OCI-LY7 (cell line): Measurements from ENCODE around the gene ANKS6. TPM values are rescaled to one million over a fixed set of nuclear protein-coding genes. Genes with fewer than 3 reads are reported as not detected.

Source experiments
- BruUV-seq: library from RNA; stranded (reverse); fragments of 400-500 nt; replicated peaks from 2 replicates; lab custom pipeline; 2021; lab: Mats Ljungman, UMichigan
- CTCF ChIA-PET: fragments of 300-600 bp; sonication (Branson Sonifier 250); formaldehyde crosslinking; loops from one replicate; lab custom pipeline; 2022; ENCODE audit warnings: antibody characterized with exemption; ENCODE audit not compliant: unreplicated experiment; lab: Charles Lee
- POLR2A ChIA-PET: fragments of 300-600 bp; sonication (Branson Sonifier 250); formaldehyde crosslinking; loops from one replicate; lab custom pipeline; 2022; ENCODE audit warnings: antibody characterized with exemption; lab: Charles Lee
- DNase-seq: peaks from one replicate; pipeline ENCODE4 v3.0.0-alpha.2; 2015; ENCODE audit warnings: low spot score
- H2AFZ ChIP-seq: fragments of 200-600 bp; sonication (generic), shearing (Covaris generic); 2 replicates; pipeline ENCODE4 v1.6.1; 2014; ENCODE audit warnings: mild to moderate bottlenecking, antibody characterized with exemption, low read length, moderate library complexity
- H3K27ac ChIP-seq: fragments of 200-600 bp; sonication (generic); 2 replicates; pipeline ENCODE4 v1.5.1; 2014; ENCODE audit warnings: mixed run types, low read depth, mild to moderate bottlenecking, moderate library complexity, low read length, inconsistent platforms; ENCODE audit not compliant: poor library complexity, severe bottlenecking
- H3K36me3 ChIP-seq: fragments of 200-600 bp; sonication (generic); 2 replicates; pipeline ENCODE4 v1.6.1; 2014; ENCODE audit warnings: mild to moderate bottlenecking, antibody characterized with exemption, low read length, moderate library complexity, mixed read lengths; ENCODE audit not compliant: insufficient read depth
- H3K4me1 ChIP-seq: fragments of 200-600 bp; sonication (generic); 2 replicates; pipeline ENCODE4 v1.5.1; 2014; ENCODE audit warnings: mild to moderate bottlenecking, low read length; ENCODE audit not compliant: insufficient read depth, poor library complexity, severe bottlenecking
- H3K4me2 ChIP-seq: fragments of 200-600 bp; sonication (generic); 2 replicates; pipeline ENCODE4 v1.6.1; 2014; ENCODE audit warnings: mild to moderate bottlenecking, low read length
- H3K4me3 ChIP-seq: fragments of 200-600 bp; sonication (generic); 2 replicates; pipeline ENCODE4 v1.5.1; 2014; ENCODE audit warnings: mild to moderate bottlenecking, low read depth, low read length; ENCODE audit not compliant: poor library complexity, severe bottlenecking
- H3K79me2 ChIP-seq: fragments of 200-600 bp; sonication (generic); 2 replicates; pipeline ENCODE4 v1.6.1; 2016; ENCODE audit warnings: low read depth, mild to moderate bottlenecking, low read length, moderate library complexity, mixed read lengths; ENCODE audit not compliant: insufficient read depth
- H3K9me2 ChIP-seq: fragments of 200-600 bp; sonication (generic); 2 replicates; pipeline ENCODE4 v1.6.1; 2016; ENCODE audit warnings: mild to moderate bottlenecking, low read length, mixed read lengths; ENCODE audit not compliant: insufficient read depth
- H3K9me3 ChIP-seq: fragments of 200-600 bp; sonication (generic); 2 replicates; pipeline ENCODE4 v1.6.1; 2014; ENCODE audit warnings: mild to moderate bottlenecking, mixed run types, low read length, mixed read lengths
- H4K20me1 ChIP-seq: fragments of 200-600 bp; sonication (generic); 2 replicates; pipeline ENCODE4 v1.6.1; 2014; ENCODE audit warnings: mild to moderate bottlenecking, antibody characterized with exemption, low read length, moderate library complexity, mixed read lengths; ENCODE audit not compliant: insufficient read depth
- EZH2phosphoT487 ChIP-seq: fragments of 200-600 bp; sonication (generic); IDR thresholded peaks from 2 replicates; pipeline ENCODE4 v1.6.1; 2018; ENCODE audit warnings: low read depth, borderline replicate concordance, mild to moderate bottlenecking, mixed run types, antibody characterized with exemption, low read length, moderate library complexity, mixed read lengths
- intact Hi-C: fragments of 100-400 bp; cut with micrococcal nuclease; formaldehyde crosslinking; loops from one replicate; pipeline ENCODE4 v1.10.0; 2022; ENCODE audit not compliant: unreplicated experiment
- total RNA-seq, 2 experiments: library from RNA; depleted of rRNA in 1 of 2; stranded (reverse); fragments of >200 nt in 1 of 2; shearing (Covaris generic) in 1 of 2; gene quantifications; 2 replicates each; pipeline ENCODE4 v1.2.3, GENCODE V29; 2014 to 2022
- TF ChIP-seq, protein P1 (sequence below): fragments of 200-600 bp; sonication (generic); conservative IDR thresholded peaks from 2 replicates; pipeline ENCODE4 v1.5.1; 2014; ENCODE audit warnings: mild to moderate bottlenecking, antibody characterized with exemption, low read length, moderate library complexity, mixed read lengths

ANKS6 gene
- total RNA-seq, 2 experiments from 2014 or later: 22.2 to 28.5 TPM

DNA sequence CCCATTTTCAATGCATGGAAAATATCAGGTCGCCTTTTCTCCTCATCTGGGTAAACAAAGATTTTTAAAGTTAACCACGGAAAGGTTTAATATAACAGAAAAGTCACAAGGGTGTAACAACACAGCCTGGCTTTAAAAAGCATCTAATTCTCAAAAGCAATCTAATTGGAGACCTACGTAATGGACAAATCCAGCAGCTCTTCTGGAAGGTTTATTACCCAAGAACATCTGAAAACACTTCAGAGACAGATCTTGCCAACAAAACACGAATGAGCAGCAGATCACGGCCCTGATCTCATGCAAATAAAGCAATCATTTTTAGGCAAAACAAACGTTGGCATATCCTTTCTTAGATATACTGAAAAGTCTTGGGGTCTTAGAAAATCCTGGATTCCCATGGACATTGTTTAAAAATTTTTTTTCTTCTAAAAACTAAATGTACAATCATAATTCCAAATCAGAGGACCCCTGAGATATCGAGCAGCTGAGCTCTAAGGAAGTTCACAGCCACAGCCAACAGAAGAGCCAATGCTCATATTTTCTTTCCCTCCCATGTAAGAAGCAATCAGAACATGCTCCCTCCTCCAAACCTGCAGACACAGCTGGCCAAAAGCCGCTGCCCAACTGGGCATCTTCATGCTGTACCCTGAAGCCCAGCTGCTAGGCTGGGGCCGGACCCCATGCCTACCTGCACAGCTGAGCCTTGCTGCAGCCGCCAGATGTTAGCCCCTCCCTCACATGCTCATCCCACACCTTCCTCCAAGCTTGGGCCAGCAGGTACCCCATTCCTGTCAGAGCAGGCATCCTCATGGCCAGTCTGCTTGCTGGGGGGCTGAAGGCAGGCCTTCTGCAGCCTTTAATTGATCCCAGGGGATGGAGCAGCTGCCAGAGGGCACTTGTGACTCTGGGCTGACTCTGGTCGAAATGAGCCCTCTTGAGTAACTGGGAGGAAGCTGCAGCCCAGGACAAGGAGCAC is 11.2 kb downstream of the ANKS6 start:
- Histone ChIP-seq H3K27ac (no peak overlapping the region), H3K9me3 (no peaks in the 10 kb centered on the region), H4K20me1 (0 out of 2 replicates have a peak, but pooled peaks cover 3% of the 10 kb centered on the region), H3K4me3 (no peak overlapping the region), H3K79me2 (no peaks in the 10 kb centered on the region), H3K36me3 (0 out of 2 replicates have a peak, but pooled peaks cover 4% of the 10 kb centered on the region), H3K4me2 (no peak overlapping the region), H3K9me2 (no peaks in the 10 kb centered on the region), H2AFZ (no peak overlapping the region), H3K4me1 (no peaks in the 10 kb centered on the region)
- ChIA-PET POLR2A (no interaction called here), CTCF (no interaction called here)
- intact Hi-C loops: loop anchor here (10.0 kb wide), 1 partner anchor 410 kb away; no protein-coding TSS in a partner anchor
- BruUV-seq: no TSS peak
- no peak for DNase-seq
- TF ChIP-seq EZH2phosphoT487: no peak
- TF ChIP-seq, protein P1, sequence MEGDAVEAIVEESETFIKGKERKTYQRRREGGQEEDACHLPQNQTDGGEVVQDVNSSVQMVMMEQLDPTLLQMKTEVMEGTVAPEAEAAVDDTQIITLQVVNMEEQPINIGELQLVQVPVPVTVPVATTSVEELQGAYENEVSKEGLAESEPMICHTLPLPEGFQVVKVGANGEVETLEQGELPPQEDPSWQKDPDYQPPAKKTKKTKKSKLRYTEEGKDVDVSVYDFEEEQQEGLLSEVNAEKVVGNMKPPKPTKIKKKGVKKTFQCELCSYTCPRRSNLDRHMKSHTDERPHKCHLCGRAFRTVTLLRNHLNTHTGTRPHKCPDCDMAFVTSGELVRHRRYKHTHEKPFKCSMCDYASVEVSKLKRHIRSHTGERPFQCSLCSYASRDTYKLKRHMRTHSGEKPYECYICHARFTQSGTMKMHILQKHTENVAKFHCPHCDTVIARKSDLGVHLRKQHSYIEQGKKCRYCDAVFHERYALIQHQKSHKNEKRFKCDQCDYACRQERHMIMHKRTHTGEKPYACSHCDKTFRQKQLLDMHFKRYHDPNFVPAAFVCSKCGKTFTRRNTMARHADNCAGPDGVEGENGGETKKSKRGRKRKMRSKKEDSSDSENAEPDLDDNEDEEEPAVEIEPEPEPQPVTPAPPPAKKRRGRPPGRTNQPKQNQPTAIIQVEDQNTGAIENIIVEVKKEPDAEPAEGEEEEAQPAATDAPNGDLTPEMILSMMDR: no peak

DNA sequence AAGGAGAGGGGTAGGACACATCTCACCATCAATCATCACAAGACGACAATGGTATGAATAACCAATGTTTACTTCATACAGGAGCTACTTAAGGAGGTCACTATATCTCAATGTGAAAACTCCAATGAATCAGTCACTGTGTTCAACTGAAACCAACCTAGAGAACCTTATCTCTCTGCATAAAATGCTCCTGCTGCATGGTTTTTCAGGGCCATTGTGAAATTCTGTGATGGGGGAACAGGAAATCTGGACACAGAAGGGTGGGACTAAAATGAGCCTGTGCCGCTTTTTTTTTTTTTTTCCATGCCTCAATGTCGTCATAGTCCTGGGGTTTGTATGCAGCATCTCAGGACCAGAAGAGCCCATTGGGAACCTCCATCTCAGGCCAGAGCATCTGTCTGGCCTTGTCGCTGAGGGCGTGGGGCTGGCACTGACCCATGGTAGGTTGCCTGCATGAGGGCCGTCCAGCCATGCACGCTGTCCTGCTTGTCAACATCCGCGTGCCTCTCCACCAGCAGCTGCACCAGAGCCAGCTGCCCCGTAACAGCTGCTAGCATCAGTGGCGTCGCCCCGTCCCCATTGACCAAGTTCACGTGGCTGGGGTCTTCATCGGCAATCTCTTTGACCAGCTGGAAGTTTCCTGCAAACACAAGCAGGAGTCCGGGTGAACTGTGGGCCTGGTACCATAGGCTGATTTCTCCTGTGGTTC is 12.7 kb downstream of the ANKS6 start:
- TF ChIP-seq EZH2phosphoT487: no peak
- TF ChIP-seq, protein P1: no peak
- H4K20me1 ChIP-seq: 0 out of 2 replicates have a peak, but pooled peaks cover 3% of the 10 kb centered on the region
- DNase-seq: no peak
- CTCF ChIA-PET: no interaction called here
- intact Hi-C loops: loop anchor here (10.0 kb wide), 1 partner anchor 409 kb away; no protein-coding TSS in a partner anchor
- H3K4me1 ChIP-seq: no peaks in the 10 kb centered on the region
- no peaks in the 10 kb centered on the region for H3K9me2 ChIP-seq
- H3K36me3 ChIP-seq: 0 out of 2 replicates have a peak, but pooled peaks cover 4% of the 10 kb centered on the region
- no peak overlapping the region for H2AFZ ChIP-seq
- no peak overlapping the region for H3K4me2 ChIP-seq
- no peak overlapping the region for H3K27ac ChIP-seq
- no TSS peak for BruUV-seq
- no peaks in the 10 kb centered on the region for H3K79me2 ChIP-seq
- no peaks in the 10 kb centered on the region for H3K9me3 ChIP-seq
- no peak overlapping the region for H3K4me3 ChIP-seq
- POLR2A ChIA-PET: no interaction called here
